Heart left ventricle (tissue), 16 donors: Measurements from ENCODE around the gene ARHGAP26. TPM values are rescaled to one million over a fixed set of nuclear protein-coding genes. Genes with fewer than 3 reads are reported as not detected.

Experiments
- ATAC-seq, 4 donors: fragments of 200-7000 bp; cut with Tn5 transposase; one replicate each; pipeline ENCODE4 v1.9.1; 2020 to 2022; ENCODE audit warnings: moderate library complexity in 4 of 4, mild to moderate bottlenecking in 3 of 4, moderate number of reproducible peaks in 1 of 4
- DNase-seq, 5 donors: peaks; one replicate each; pipeline ENCODE4 v3.0.0-alpha.2; 2020
- H3K27ac ChIP-seq, 12 donors: fragments of 200-600 bp; sonication (generic) in 4 of 12; one replicate each; pipeline versions ENCODE4 v1.5.0 to v1.8.0; 2016 to 2022; ENCODE audit warnings: mild to moderate bottlenecking in 2 of 12
- H3K27me3 ChIP-seq, 9 donors: fragments of 200-600 bp; sonication (generic) in 2 of 9; one replicate each; pipeline versions ENCODE4 v1.5.1 to v1.8.0; 2016 to 2022; ENCODE audit warnings: mild to moderate bottlenecking in 3 of 9
- H3K36me3 ChIP-seq, 9 donors: fragments of 200-600 bp; sonication (generic) in 2 of 9; one replicate each; pipeline versions ENCODE4 v1.5.0 to v1.8.0; 2018 to 2022; ENCODE audit warnings: mild to moderate bottlenecking in 2 of 9
- H3K4me1 ChIP-seq, 12 donors: fragments of 200-600 bp; sonication (generic) in 4 of 12; one replicate each; pipeline versions ENCODE4 v1.5.0 to v1.8.0; 2016 to 2022; ENCODE audit warnings: mild to moderate bottlenecking in 3 of 12
- H3K4me3 ChIP-seq, 12 donors: fragments of 200-600 bp; sonication (generic) in 4 of 12; one replicate each; pipeline versions ENCODE4 v1.5.0 to v1.8.0; 2017 to 2022; ENCODE audit warnings: mild to moderate bottlenecking in 9 of 12, moderate library complexity in 4 of 12
- H3K9me3 ChIP-seq, 12 donors: fragments of 200-600 bp; sonication (generic) in 4 of 12; one replicate each; pipeline versions ENCODE4 v1.5.0 to v1.8.0; 2016 to 2022; ENCODE audit warnings: mild to moderate bottlenecking in 1 of 12
- CTCF ChIP-seq, 12 donors: fragments of 200-600 bp; sonication (generic) in 4 of 12; IDR thresholded peaks; one replicate each; pipeline versions ENCODE4 v1.5.0 to v1.8.0; 2018 to 2022; ENCODE audit warnings: antibody characterized with exemption in 12 of 12, mild to moderate bottlenecking in 5 of 12
- POLR2A ChIP-seq, 2 donors: fragments of 450-650 bp; IDR thresholded peaks; one replicate each; pipeline ENCODE4 v1.6.1; 2017; ENCODE audit warnings: antibody characterized with exemption in 2 of 2, mild to moderate bottlenecking in 2 of 2, moderate library complexity in 2 of 2
- WGBS, 4 donors: extraction: QIAGEN DNeasy Blood & Tissue Kit in 2 of 4; methylation state at CpG; one replicate each; pipeline versions ENCODE4 v1.1.5 to v1.1.7; 2013 to 2018; 5-methylcytosine and 5-hydroxymethylcytosine counted together
- intact Hi-C, 10 donors: fragments of 100-400 bp; cut with DNase I; formaldehyde crosslinking; loops; one replicate each; pipeline versions ENCODE4 v1.11.1 to v1.14.2; 2022
- polyA plus RNA-seq, 2 donors: library from polyadenylated mRNA; stranded (reverse); fragments of 200-250 nt; gene quantifications; one replicate each; pipeline ENCODE4 v1.2.3, GENCODE V29; 2013
- total RNA-seq, 9 donors: library from RNA; depleted of rRNA in 2 of 9; stranded (reverse); fragments of >200 nt in 2 of 9; fragmentation: NEBNext Ultra II Directional in 3 of 9; extraction: Animal tissue kit (Norgen Biotek cat#: 25700) in 3 of 9; gene quantifications; one replicate each; pipeline versions ENCODE4 v1.1.0 to v1.2.4, GENCODE V29; 2016 to 2023
- donor health status: ischemic (EF 13 %, LVEDD 7.1; RV severe dilation, severe dysfunction).
- donor health status: healthy with polysubstance abuse.
- donor health status: DM: no; HTN: yes; CAD: no.
- donor health status: DM: no; HTN: no; CAD: no.
- donor health status: ischemic (EF 25% LVEDD 6.9; RV normal size, moderate dysfunction).
- donor health status: ischemic (EF 25% LVEDD 5.7; RV mildly dilated, moderate dysfunction).
- donor health status: healthy.
- donor health status: DM: yes; HTN: yes; CAD: no.
- donor health status: ischemic (EF 35%, LVEDD 5.7; RV mildly dilated, moderate dysfunction).
- donor health status: nonischemic (EF 11% LVEDD 7.7; RV severe dilation, severe dysfunction).
- donor health status: DM: yes; HTN: yes; CAD: no.
- donor health status: PGD.
- donor health status: ischemic (EF 29% LVEDD 5.4; RV normal size, mild dysfunction).
- donor health status: nonischemic (EF 23%, LVEDD 6.1; RV moderate dilation, normal function).

ARHGAP26 gene
- total and polyA plus RNA-seq, 11 donors = 11.9 to 52.1 (median 33.7) TPM

DNA sequence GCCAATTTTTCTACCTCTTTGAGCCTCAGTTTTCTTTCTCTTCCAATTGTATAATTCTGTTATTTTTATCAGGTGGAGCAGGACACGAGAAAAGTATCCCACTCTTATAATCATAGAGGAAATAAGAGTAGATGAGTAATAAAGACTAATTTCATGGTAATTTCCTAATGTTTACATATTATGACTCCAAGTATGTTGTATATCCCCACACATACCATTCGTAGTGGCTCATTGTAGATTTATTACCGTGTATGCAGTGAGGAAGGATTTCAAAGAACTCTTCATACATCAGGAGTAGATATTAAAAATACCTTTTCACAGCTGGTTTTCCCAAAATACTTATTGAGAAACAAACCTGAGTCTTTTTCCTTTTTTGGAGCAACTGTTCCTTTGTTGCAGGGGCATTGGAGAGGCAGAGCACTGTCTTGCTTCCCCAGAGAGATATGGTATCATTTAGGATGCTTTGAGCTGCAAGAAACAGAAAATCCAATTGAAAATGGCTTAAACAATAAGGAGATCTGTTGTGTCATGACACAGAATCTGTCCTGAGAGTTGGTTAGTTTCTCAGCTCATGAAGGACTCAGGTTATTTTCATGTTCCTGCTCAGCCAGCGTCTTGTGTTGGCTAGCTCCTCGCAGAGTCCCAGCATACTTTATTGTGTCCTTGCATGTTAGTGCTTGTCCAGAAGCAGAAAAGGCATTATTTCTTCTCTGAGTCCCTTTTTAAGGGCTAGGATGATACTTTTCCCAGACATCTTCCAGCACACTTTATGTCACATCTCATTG is 291.2 kb downstream of the ARHGAP26 start:
- H3K4me3 ChIP-seq = no peak overlapping the region
- intact Hi-C loops = loop anchor here in 4 of 10 donors (5.0 to 10.0 kb wide), 4 partner anchors 39 to 341 kb away; partner anchors contain the start of gene NR3C1 (in 1 of the 4)
- no peaks in the 10 kb centered on the region for H3K9me3 ChIP-seq
- no peak overlapping the region for H3K27ac ChIP-seq
- WGBS, 4 donors = 71 to 89% (median 82%) methylated on average over 5 of the region's 5 CpGs
- H3K4me1 ChIP-seq = peaks cover 5 to 79% (median 60%) of the 10 kb centered on the region in 12 donors
- peaks cover 0 to 33% (median 20%) of the 10 kb centered on the region in 9 donors for H3K36me3 ChIP-seq
- ATAC-seq (no peak), DNase-seq (no peak)
- no peak for TF ChIP-seq CTCF (IDR thresholded peaks at IDR 0.05)
- TF ChIP-seq POLR2A (IDR thresholded peaks at IDR 0.05) = no peak
- no peaks in the 10 kb centered on the region for H3K27me3 ChIP-seq

- H3K36me3 ChIP-seq = peaks cover 0 to 23% (median 14%) of the 10 kb centered on the region in 9 donors
- ATAC-seq (no peak), DNase-seq (no peak)
- peaks cover 5 to 80% (median 62%) of the 10 kb centered on the region in 12 donors for H3K4me1 ChIP-seq
- H3K27me3 ChIP-seq = no peaks in the 10 kb centered on the region
- H3K27ac ChIP-seq = peak overlapping the region in 4 of 12 donors; percentile 3 to 79 (median 61)
- intact Hi-C loops = loop anchor here in 5 of 10 donors (2.0 to 10.0 kb wide), 5 partner anchors 40 to 340 kb away; partner anchors contain the start of gene NR3C1 (in 1 of the 5)
- H3K9me3 ChIP-seq = no peaks in the 10 kb centered on the region
- TF ChIP-seq CTCF (IDR thresholded peaks at IDR 0.05) (no peak), POLR2A (IDR thresholded peaks at IDR 0.05) (no peak)
- H3K4me3 ChIP-seq = no peak overlapping the region
Observed at GRCh38 chr5:143062379-143062778, 292.2 kb downstream of the ARHGAP26 start.

DNA sequence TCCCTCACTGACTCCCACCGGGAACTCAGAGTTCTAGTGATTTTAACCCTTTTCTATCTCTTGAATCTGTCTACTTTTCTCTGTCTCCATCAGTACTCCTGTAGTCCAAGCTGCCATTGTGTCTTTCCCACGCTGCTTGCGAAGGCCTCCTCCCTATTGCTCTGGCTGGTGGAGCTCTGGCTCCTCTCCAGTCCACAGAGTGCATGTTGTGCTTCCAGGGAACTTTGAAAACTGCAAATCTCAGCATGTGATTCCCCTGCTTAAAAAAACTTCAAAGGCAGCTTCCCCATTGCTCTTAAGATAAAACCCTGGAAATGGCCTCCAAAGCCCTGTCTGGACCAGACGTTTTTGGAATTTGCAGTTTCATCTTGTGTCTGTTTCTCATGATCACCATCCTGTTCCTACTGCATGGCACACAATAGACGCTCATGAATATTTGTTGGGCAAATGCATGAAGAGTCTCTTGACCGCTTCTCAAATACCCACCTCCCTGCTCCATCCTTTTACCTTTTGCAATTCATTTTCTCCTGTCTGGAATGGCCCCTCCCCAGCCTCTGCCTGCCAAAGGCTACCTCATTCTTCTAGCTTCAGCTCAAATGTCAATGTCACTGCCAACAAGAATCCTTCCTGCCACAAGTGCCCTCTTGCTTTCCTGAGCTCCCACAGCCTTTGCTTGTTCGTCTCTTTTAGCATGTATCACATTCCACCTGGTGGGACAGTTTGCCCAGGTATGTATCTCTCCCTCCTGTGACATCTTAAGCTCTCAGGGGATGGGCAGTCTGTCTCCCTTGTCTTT is 293.2 kb downstream of the ARHGAP26 start:
- ATAC-seq = peak; percentile 76 to 88 (median 85)
- H3K36me3 ChIP-seq = peaks cover 0 to 17% (median 6%) of the 10 kb centered on the region in 9 donors
- 28 to 41% (median 34%) methylated on average over 7 of the region's 7 CpGs for WGBS, 4 donors
- TF ChIP-seq POLR2A (IDR thresholded peaks at IDR 0.05) (no peak), CTCF (IDR thresholded peaks at IDR 0.05) (peak in 3 of 12 donors; percentile 6 to 21 (median 14))
- H3K4me3 ChIP-seq = no peak overlapping the region
- H3K27ac ChIP-seq = peak overlapping the region; percentile 8 to 88 (median 72)
- intact Hi-C loops = loop anchor here in 5 of 10 donors (2.0 to 10.0 kb wide), 5 partner anchors 41 to 339 kb away; partner anchors contain the start of gene NR3C1 (in 1 of the 5)
- no peaks in the 10 kb centered on the region for H3K27me3 ChIP-seq
- peak; percentile 77 to 87 (median 82) for DNase-seq
- no peaks in the 10 kb centered on the region for H3K9me3 ChIP-seq
- H3K4me1 ChIP-seq = peaks cover 5 to 78% (median 63%) of the 10 kb centered on the region in 12 donors
